ENCODE data around the gene FUT3. TPM values are rescaled to one million over a fixed set of nuclear protein-coding genes. Genes with fewer than 3 reads are reported as not detected.

The FUT3 gene
- total and polyA plus RNA-seq, 9 of the 15 experiments (the other 6 are each of a cell fraction or from before 2014, with no cell fraction given), result 0.09 TPM; not detected in 8

GRCh38 chr19:5891572-5891937 is 40.3 kb upstream of the FUT3 start:
- peaks cover 17% of the 10 kb centered on the region; the same call in 1 of the 3 replicates for H3K36me3 ChIP-seq (ENCODE audit: control insufficient read depth, insufficient read depth, low read length)
- in situ Hi-C loops (cut with MboI) (loop anchor here (5.0 kb wide), 1 partner anchor 89 kb away; no protein-coding TSS in a partner anchor), intact Hi-C loops (cut with micrococcal nuclease) (no loop called here)
- peaks cover 25% of the 10 kb centered on the region for H4K20me1 ChIP-seq (replicated peaks; ENCODE audit: control insufficient read depth, insufficient read depth, low read length)
- H3K9me1 ChIP-seq (ENCODE audit: control insufficient read depth, insufficient read depth, low read length), result peaks cover 5% of the 10 kb centered on the region
- POLR2A ChIA-PET, result interaction anchor here (0.8 to 4.2 kb wide), 3 partner anchors 8 to 12 kb away, joined by 3 to 28 read pairs (median 7); partner anchors contain the start of genes NDUFA11 and VMAC
- H3K9me3 ChIP-seq (replicated peaks; ENCODE audit: control insufficient read depth, insufficient read depth, low read depth, low read length), result no peaks in the 10 kb centered on the region
- H3K4me1 ChIP-seq (replicated peaks in 1 of 2; ENCODE audit: control insufficient read depth in 2 of 2, insufficient read depth in 2 of 2, low read length in 2 of 2), result peaks cover 16 to 57% of the 10 kb centered on the region in 2 experiments
- CTCF ChIA-PET (ENCODE audit: low intra/inter-chr PET ratio), result interaction anchor here (0.8 to 3.9 kb wide), 2 partner anchors 86 to 118 kb away, joined by 11 to 48 read pairs; partner anchors contain the start of gene NRTN
- no peak overlapping the region for H3K27ac ChIP-seq (ENCODE audit: extremely low read depth, low read depth, low read length)
- H3K4me2 ChIP-seq (ENCODE audit: insufficient read depth, low read length), result no peak overlapping the region
- no peak for ATAC-seq
- no peak overlapping the region for H3K4me3 ChIP-seq
- H3K27me3 ChIP-seq (ENCODE audit: control insufficient read depth in 2 of 2, insufficient read depth in 2 of 2, low read length in 2 of 2), result no peaks in the 10 kb centered on the region
- H3K9ac ChIP-seq (ENCODE audit: insufficient read depth in 1 of 2, low read depth in 2 of 2, low read length in 2 of 2), result no peak overlapping the region
- no peak for FAIRE-seq
- H2AFZ ChIP-seq (ENCODE audit: low read depth, low read length), result no peak overlapping the region
- BruUV-seq (replicated peaks), result no TSS peak
- no peak for DNase-seq (ENCODE audit: extremely low read depth in 1 of 4, low spot score in 3 of 4)
- no peaks in the 10 kb centered on the region for H3K79me2 ChIP-seq (ENCODE audit: control insufficient read depth, insufficient read depth, low read length)
- 80% methylated on average over 4 of the region's 4 CpGs for WGBS (ENCODE audit: insufficient coverage, low coverage, missing lambda C conversion rate)
- TF ChIP-seq AFF1 (IDR thresholded peaks at IDR 0.05; ENCODE audit: low read depth in 1 of 2, partially characterized antibody in 2 of 2), result no peak
- no peak for TF ChIP-seq ZNF507 (tag; conservative IDR thresholded peaks at IDR 0.05)
- no peak for TF ChIP-seq MAFF (IDR thresholded peaks at IDR 0.05; ENCODE audit: low read length)
- TF ChIP-seq ILK (tag; IDR thresholded peaks at IDR 0.05; ENCODE audit: borderline replicate concordance, low read depth), result no peak
- TF ChIP-seq GABPA (tag; conservative IDR thresholded peaks at IDR 0.05; ENCODE audit: low read depth), result no peak
- no peak for TF ChIP-seq PHF8 (IDR thresholded peaks at IDR 0.05; ENCODE audit: borderline replicate concordance, low read length)
- TF ChIP-seq TAL1 (IDR thresholded peaks at IDR 0.05), result no peak
- no peak for TF ChIP-seq HMG20B (CRISPR knock-in tag; IDR thresholded peaks at IDR 0.05)
- no peak for TF ChIP-seq NR4A1 (CRISPR knock-in tag; IDR thresholded peaks at IDR 0.05)
- no peak for TF ChIP-seq NR4A1 (tag; IDR thresholded peaks at IDR 0.05)
- TF ChIP-seq THAP12 (CRISPR knock-in tag; IDR thresholded peaks at IDR 0.05), result peak; percentile 20; the same call in 1 of the 2 replicates
- peak; percentile 45 for TF ChIP-seq KDM5B (IDR thresholded peaks at IDR 0.05; ENCODE audit: insufficient replicate concordance, low read depth, low read length)
- TF ChIP-seq PHB2 (IDR thresholded peaks at IDR 0.05; ENCODE audit: low read depth), result no peak
- TF ChIP-seq POLR2AphosphoS5 (IDR thresholded peaks at IDR 0.05; ENCODE audit: control insufficient read depth, insufficient read depth, low read depth, low read length), result peak; percentile 9; the same call in 1 of the 2 replicates
- TF ChIP-seq MYNN (IDR thresholded peaks at IDR 0.05), result 0 out of 2 replicates have a peak, but pooled peaks have one; percentile 46
- no peak for TF ChIP-seq MYNN (CRISPR knock-in tag; IDR thresholded peaks at IDR 0.05)
- peak; percentile 35 for TF ChIP-seq POLR2B (IDR thresholded peaks at IDR 0.05; ENCODE audit: low read depth, partially characterized antibody)
- TF ChIP-seq SUPT5H (IDR thresholded peaks at IDR 0.05), result peak; percentile 50; the same call in 1 of the 2 replicates

All from K562 (cell line).